Cardiac fibroblast (primary cell): Measurements from ENCODE around the gene UNC5A.

Source experiments
- DNase-seq, 2 donors: peaks; one replicate each; pipeline versions ENCODE4 v3.0.0 to v3.0.0-alpha.2; 2010; ENCODE audit warnings: low read depth in 2 of 2
- H3K4me3 ChIP-seq, 2 donors: replicated peaks in 1 of 2; 1 replicate in 1 of 2; 2 replicates in 1 of 2; pipeline ENCODE4 v1.5.1; 2011; ENCODE audit warnings: low read depth in 2 of 2, low read length in 2 of 2, mild to moderate bottlenecking in 2 of 2, moderate library complexity in 1 of 2
- CTCF ChIP-seq: IDR thresholded peaks from one replicate; pipeline ENCODE4 v1.5.1; 2011; ENCODE audit warnings: low read depth, mild to moderate bottlenecking, low read length, inconsistent platforms

Gene UNC5A

GRCh38 chr5:176849611-176850227 is 39.4 kb downstream of the UNC5A start:
- TF ChIP-seq CTCF = no peak
- no peak for DNase-seq
- no peak overlapping the region for H3K4me3 ChIP-seq

GRCh38 chr5:176850371-176851245 is 40.2 kb downstream of the UNC5A start:
- no peak for DNase-seq
- TF ChIP-seq CTCF = no peak
- H3K4me3 ChIP-seq = no peak overlapping the region

GRCh38 chr5:176851380-176851779 is 41.0 kb downstream of the UNC5A start:
- DNase-seq = no peak
- no peak overlapping the region for H3K4me3 ChIP-seq
- TF ChIP-seq CTCF = no peak

GRCh38 chr5:176851871-176852658 is 41.7 kb downstream of the UNC5A start:
- H3K4me3 ChIP-seq = no peak overlapping the region
- DNase-seq = no peak
- TF ChIP-seq CTCF = no peak

GRCh38 chr5:176853151-176853778 is 42.9 kb downstream of the UNC5A start:
- no peak for DNase-seq
- no peak for TF ChIP-seq CTCF
- no peak overlapping the region for H3K4me3 ChIP-seq

- no peak for DNase-seq
- no peak for TF ChIP-seq CTCF
- no peak overlapping the region for H3K4me3 ChIP-seq
These were observed 43.8 kb downstream of the UNC5A start for GRCh38 chr5:176854164-176854563.
